CD14-positive monocyte (primary cell): ENCODE measurements around the gene DRAXIN. TPM values are rescaled to one million over a fixed set of nuclear protein-coding genes. Genes with fewer than 3 reads are reported as not detected.
"Not testable (repeated sequence)": the region's sequence is repeated elsewhere in the genome, so short reads cannot be mapped to it uniquely, and the experiment has no call there.

Experiments
- DNase-seq, 3 donors: peaks; one replicate each; pipeline ENCODE4 v3.0.0-alpha.2; 2011 to 2022
- H2AFZ ChIP-seq: 2 replicates; pipeline ENCODE4 v1.6.0; 2012; ENCODE audit warnings: mild to moderate bottlenecking, low read depth, low read length, inconsistent platforms; ENCODE audit not compliant: insufficient read depth, poor library complexity, severe bottlenecking
- H3K27ac ChIP-seq, 2 donors: 1 replicate in 1 of 2; 2 replicates in 1 of 2; pipeline ENCODE4 v1.5.1; 2012 to 2013; ENCODE audit warnings: low read length in 2 of 2, control low read depth in 1 of 2, inconsistent platforms in 1 of 2, low read depth in 1 of 2, mild to moderate bottlenecking in 1 of 2
- H3K27me3 ChIP-seq, 2 donors: one replicate each; pipeline versions ENCODE4 v1.6.0 to v1.6.1; 2011 to 2013; ENCODE audit warnings: low read length in 2 of 2; ENCODE audit not compliant: control insufficient read depth in 2 of 2, insufficient read depth in 2 of 2
- H3K36me3 ChIP-seq, 2 donors: replicated peaks in 1 of 2; 1 replicate in 1 of 2; 2 replicates in 1 of 2; pipeline versions ENCODE4 v1.5.1 to v1.6.1; 2012 to 2013; ENCODE audit warnings: low read length in 2 of 2, control low read depth in 1 of 2, inconsistent platforms in 1 of 2, mild to moderate bottlenecking in 1 of 2; ENCODE audit not compliant: insufficient read depth in 2 of 2, control insufficient read depth in 1 of 2
- H3K4me1 ChIP-seq, 2 donors: 1 replicate in 1 of 2; 2 replicates in 1 of 2; pipeline versions ENCODE4 v1.5.1 to v1.6.1; 2012 to 2013; ENCODE audit warnings: low read length in 2 of 2, control low read depth in 1 of 2, inconsistent platforms in 1 of 2, mild to moderate bottlenecking in 1 of 2, moderate library complexity in 1 of 2; ENCODE audit not compliant: insufficient read depth in 2 of 2, control insufficient read depth in 1 of 2
- H3K4me2 ChIP-seq: replicated peaks from 2 replicates; pipeline ENCODE3; 2012; ENCODE audit warnings: low read length, moderate library complexity, mild to moderate bottlenecking; ENCODE audit not compliant: poor library complexity, severe bottlenecking; ENCODE audit errors: extremely low read depth
- H3K4me3 ChIP-seq, 3 experiments: fragments of 200-600 bp in 1 of 3; sonication (generic) in 1 of 3; replicated peaks in 1 of 3; 1 replicate in 2 of 3; 2 replicates in 1 of 3; pipeline ENCODE4 v1.5.1; 2011 to 2013; ENCODE audit warnings: low read length in 3 of 3, mild to moderate bottlenecking in 3 of 3, control low read depth in 2 of 3, low read depth in 2 of 3, inconsistent platforms in 1 of 3, moderate library complexity in 1 of 3
- H3K79me2 ChIP-seq: 2 replicates; pipeline ENCODE4 v1.6.0; 2012; ENCODE audit warnings: mild to moderate bottlenecking, control low read depth, inconsistent platforms, low read length, moderate library complexity; ENCODE audit not compliant: insufficient read depth
- H3K9ac ChIP-seq: 2 replicates; pipeline ENCODE4 v1.6.0; 2017; ENCODE audit warnings: low read length, mild to moderate bottlenecking; ENCODE audit not compliant: insufficient read depth, poor library complexity, severe bottlenecking
- H3K9me3 ChIP-seq, 2 donors: replicated peaks in 1 of 2; 1 replicate in 1 of 2; 2 replicates in 1 of 2; pipeline versions ENCODE4 v1.5.1 to v1.6.1; 2012 to 2013; ENCODE audit warnings: low read length in 2 of 2, control low read depth in 1 of 2; ENCODE audit not compliant: control insufficient read depth in 1 of 2, insufficient read depth in 1 of 2
- H4K20me1 ChIP-seq: 2 replicates; pipeline ENCODE4 v1.6.0; 2012; ENCODE audit warnings: mild to moderate bottlenecking, low read length, control low read depth, moderate library complexity; ENCODE audit not compliant: insufficient read depth
- H3K27ac Mint-ChIP-seq, 7 donors: one replicate each; pipeline ENCODE4 v1.8.0; 2020; ENCODE audit warnings: mild to moderate bottlenecking in 7 of 7, mixed read lengths in 7 of 7, moderate library complexity in 6 of 7, inconsistent platforms in 2 of 7
- H3K27me3 Mint-ChIP-seq, 3 donors: one replicate each; pipeline ENCODE4 v1.8.0; 2021 to 2022; ENCODE audit warnings: low read depth in 3 of 3, mild to moderate bottlenecking in 3 of 3, mixed read lengths in 3 of 3, moderate library complexity in 3 of 3, inconsistent platforms in 1 of 3
- H3K36me3 Mint-ChIP-seq, 2 donors: one replicate each; pipeline ENCODE4 v1.8.0; 2020; ENCODE audit warnings: mixed read lengths in 2 of 2, inconsistent platforms in 1 of 2, mild to moderate bottlenecking in 1 of 2
- H3K4me1 Mint-ChIP-seq: one replicate; pipeline ENCODE4 v1.8.0; 2020; ENCODE audit warnings: mild to moderate bottlenecking, mixed read lengths
- H3K4me3 Mint-ChIP-seq, 2 donors: one replicate each; pipeline ENCODE4 v1.8.0; 2020; ENCODE audit warnings: mild to moderate bottlenecking in 2 of 2, mixed read lengths in 2 of 2, moderate library complexity in 1 of 2
- H3K9me3 Mint-ChIP-seq, 7 donors: one replicate each; pipeline ENCODE4 v1.8.0; 2020 to 2022; ENCODE audit warnings: mixed read lengths in 7 of 7, mild to moderate bottlenecking in 6 of 7, moderate library complexity in 6 of 7, inconsistent platforms in 2 of 7
- CTCF ChIP-seq: fragments of 200-600 bp; IDR thresholded peaks from one replicate; pipeline ENCODE4 v1.8.0; 2022; ENCODE audit warnings: antibody characterized with exemption, mild to moderate bottlenecking
- WGBS: methylation state at CpG from one replicate; pipeline ENCODE4 v1.1.5; 2013; ENCODE audit warnings: missing lambda C conversion rate; ENCODE audit not compliant: insufficient coverage; 5-methylcytosine and 5-hydroxymethylcytosine counted together
- intact Hi-C, 2 donors: fragments of 100-400 bp; cut with micrococcal nuclease; formaldehyde crosslinking; loops; one replicate each; pipeline versions ENCODE4 v1.15.0 to v1.15.1; 2023
- polyA plus RNA-seq, 3 donors: library from polyadenylated mRNA; depleted of rRNA in 1 of 3; unstranded in 2 of 3; stranded (reverse) in 1 of 3; fragments of 300-500 nt in 2 of 3; fragments of >200 nt in 1 of 3; fragmentation: Illumina TruSeq in 2 of 3; gene quantifications; 1 replicate in 2 of 3; 2 replicates in 1 of 3; pipeline ENCODE4 v1.2.3, GENCODE V29; 2012 to 2021

Gene DRAXIN
- polyA plus RNA-seq, 3 donors = 0.14 to 0.27 (median 0.18) TPM

DNA sequence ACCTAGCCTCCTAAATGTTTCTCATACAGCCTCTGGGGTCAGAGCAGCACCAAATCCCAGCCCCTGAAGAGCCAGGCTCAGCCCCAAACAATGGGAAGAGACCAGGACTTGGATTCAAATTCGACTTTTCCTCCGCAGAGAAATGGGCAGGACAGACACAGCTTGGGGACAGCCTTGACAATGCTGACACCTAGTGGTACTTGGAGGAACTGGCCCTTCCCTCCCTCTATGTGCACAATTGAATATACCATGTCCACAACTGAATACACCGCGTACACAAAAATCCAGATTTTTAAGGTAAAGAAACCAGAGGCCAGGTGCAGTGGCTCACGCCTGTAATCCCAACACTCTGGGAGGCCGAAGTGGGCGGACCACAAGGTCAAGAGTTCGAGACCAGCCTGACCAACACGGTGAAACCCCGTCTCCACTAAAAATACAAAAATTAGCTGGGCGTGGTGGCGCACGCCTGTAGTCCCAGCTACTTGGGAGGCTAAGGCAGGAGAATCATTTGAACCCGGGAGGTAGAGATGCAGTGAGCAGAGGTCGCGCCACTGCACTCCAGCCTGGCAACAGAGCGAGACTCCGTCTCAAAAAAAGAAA is 49.0 kb upstream of the DRAXIN start:
- H3K27ac Mint-ChIP-seq, H3K36me3 Mint-ChIP-seq, H3K9me3 Mint-ChIP-seq, H3K36me3 ChIP-seq, H3K9ac ChIP-seq, H4K20me1 ChIP-seq, H3K79me2 ChIP-seq, H3K27me3 ChIP-seq, H3K4me2 ChIP-seq, H3K4me1 ChIP-seq, H3K4me3 ChIP-seq, H3K4me1 Mint-ChIP-seq, H2AFZ ChIP-seq, H3K4me3 Mint-ChIP-seq, H3K27ac ChIP-seq, H3K9me3 ChIP-seq: not testable (repeated sequence)
- WGBS = 24% methylated on average over 7 of the region's 18 CpGs
- peak; percentile 47 to 60 (median 57) for DNase-seq
- peak; percentile 95 for TF ChIP-seq CTCF
- intact Hi-C loops = loop anchor here (1.0 to 10.0 kb wide), 5 partner anchors 305 to 608 kb away; no protein-coding TSS in a partner anchor
- peaks cover 9 to 20% (median 12%) of the 10 kb centered on the region in 3 donors for H3K27me3 Mint-ChIP-seq

- H3K27ac Mint-ChIP-seq = no peak overlapping the region
- DNase-seq = no peak
- H3K4me3 Mint-ChIP-seq = no peak overlapping the region
These were observed 47.7 kb upstream of the DRAXIN start for GRCh38 chr1:11643782-11644181.

More at GRCh38 chr1:11643782-11644181, 47.7 kb upstream of the DRAXIN start:
- no peaks in the 10 kb centered on the region for H3K79me2 ChIP-seq
- no peak overlapping the region for H3K4me3 ChIP-seq
- H2AFZ ChIP-seq = no peak overlapping the region
- no peak overlapping the region for H3K4me2 ChIP-seq
- no peaks in the 10 kb centered on the region for H3K4me1 ChIP-seq
- peaks cover 0 to 2% (median 0%) of the 10 kb centered on the region in 7 donors for H3K9me3 Mint-ChIP-seq
- H3K27ac ChIP-seq = no peak overlapping the region
- no peaks in the 10 kb centered on the region for H3K9me3 ChIP-seq
- peaks cover 6% of the 10 kb centered on the region for H3K4me1 Mint-ChIP-seq
- TF ChIP-seq CTCF = no peak
- 60% methylated on average over 4 of the region's 5 CpGs for WGBS
- peaks cover 15 to 23% (median 17%) of the 10 kb centered on the region in 3 donors for H3K27me3 Mint-ChIP-seq
- intact Hi-C loops = loop anchor here (2.0 to 10.0 kb wide), 4 partner anchors 306 to 609 kb away; no protein-coding TSS in a partner anchor
- H3K9ac ChIP-seq = no peak overlapping the region
- H3K36me3 Mint-ChIP-seq = no peaks in the 10 kb centered on the region
- no peaks in the 10 kb centered on the region for H4K20me1 ChIP-seq
- H3K36me3 ChIP-seq = no peaks in the 10 kb centered on the region
- peaks cover 0 to 7% of the 10 kb centered on the region in 2 donors for H3K27me3 ChIP-seq
